ENCODE measurements around the gene ZC3HAV1L. TPM values are rescaled to one million over a fixed set of nuclear protein-coding genes. Genes with fewer than 3 reads are reported as not detected.

ZC3HAV1L gene
- total and polyA plus RNA-seq, 2 experiments from 2014 or later, result 2.0 to 11.3 TPM

DNA sequence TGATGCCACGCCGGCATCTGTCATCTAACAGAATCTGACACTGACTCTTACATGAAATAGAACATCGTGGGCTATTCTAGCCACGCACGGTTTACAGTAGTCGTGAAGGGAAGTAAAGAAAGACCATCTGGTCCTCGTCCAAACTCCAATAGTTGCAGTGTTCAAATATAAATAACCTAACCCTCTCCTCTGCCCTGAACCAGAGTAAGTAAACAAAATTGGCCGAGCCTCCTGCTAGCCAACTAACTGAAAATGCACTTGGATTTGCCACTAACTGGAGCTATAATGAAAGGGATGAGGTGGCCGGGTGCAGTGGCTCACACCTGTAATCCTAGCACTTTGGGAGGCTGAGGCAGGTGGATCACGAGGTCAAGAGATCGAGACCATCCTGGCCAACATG, 29.5 kb upstream of the ZC3HAV1L start:
- TF ChIP-seq POLR2AphosphoS5 (IDR thresholded peaks at IDR 0.05; ENCODE audit: low read depth) (no peak), EZH2phosphoT487 (IDR thresholded peaks at IDR 0.05; ENCODE audit: unreplicated experiment) (no peak), CREB1 (CRISPR knock-in tag; IDR thresholded peaks at IDR 0.05; ENCODE audit: low read depth) (no peak), ZNF331 (CRISPR knock-in tag; IDR thresholded peaks at IDR 0.05; ENCODE audit: low read depth) (no peak), CTCF (conservative IDR thresholded peaks at IDR 0.05; ENCODE audit: low read depth in 2 of 2) (no peak), ZNF114 (CRISPR knock-in tag; IDR thresholded peaks at IDR 0.05) (no peak), NANOG (IDR thresholded peaks at IDR 0.05; ENCODE audit: borderline replicate concordance) (no peak), JUNB (IDR thresholded peaks at IDR 0.05; ENCODE audit: unreplicated experiment) (no peak)
- TF ChIP-seq, protein P1, sequence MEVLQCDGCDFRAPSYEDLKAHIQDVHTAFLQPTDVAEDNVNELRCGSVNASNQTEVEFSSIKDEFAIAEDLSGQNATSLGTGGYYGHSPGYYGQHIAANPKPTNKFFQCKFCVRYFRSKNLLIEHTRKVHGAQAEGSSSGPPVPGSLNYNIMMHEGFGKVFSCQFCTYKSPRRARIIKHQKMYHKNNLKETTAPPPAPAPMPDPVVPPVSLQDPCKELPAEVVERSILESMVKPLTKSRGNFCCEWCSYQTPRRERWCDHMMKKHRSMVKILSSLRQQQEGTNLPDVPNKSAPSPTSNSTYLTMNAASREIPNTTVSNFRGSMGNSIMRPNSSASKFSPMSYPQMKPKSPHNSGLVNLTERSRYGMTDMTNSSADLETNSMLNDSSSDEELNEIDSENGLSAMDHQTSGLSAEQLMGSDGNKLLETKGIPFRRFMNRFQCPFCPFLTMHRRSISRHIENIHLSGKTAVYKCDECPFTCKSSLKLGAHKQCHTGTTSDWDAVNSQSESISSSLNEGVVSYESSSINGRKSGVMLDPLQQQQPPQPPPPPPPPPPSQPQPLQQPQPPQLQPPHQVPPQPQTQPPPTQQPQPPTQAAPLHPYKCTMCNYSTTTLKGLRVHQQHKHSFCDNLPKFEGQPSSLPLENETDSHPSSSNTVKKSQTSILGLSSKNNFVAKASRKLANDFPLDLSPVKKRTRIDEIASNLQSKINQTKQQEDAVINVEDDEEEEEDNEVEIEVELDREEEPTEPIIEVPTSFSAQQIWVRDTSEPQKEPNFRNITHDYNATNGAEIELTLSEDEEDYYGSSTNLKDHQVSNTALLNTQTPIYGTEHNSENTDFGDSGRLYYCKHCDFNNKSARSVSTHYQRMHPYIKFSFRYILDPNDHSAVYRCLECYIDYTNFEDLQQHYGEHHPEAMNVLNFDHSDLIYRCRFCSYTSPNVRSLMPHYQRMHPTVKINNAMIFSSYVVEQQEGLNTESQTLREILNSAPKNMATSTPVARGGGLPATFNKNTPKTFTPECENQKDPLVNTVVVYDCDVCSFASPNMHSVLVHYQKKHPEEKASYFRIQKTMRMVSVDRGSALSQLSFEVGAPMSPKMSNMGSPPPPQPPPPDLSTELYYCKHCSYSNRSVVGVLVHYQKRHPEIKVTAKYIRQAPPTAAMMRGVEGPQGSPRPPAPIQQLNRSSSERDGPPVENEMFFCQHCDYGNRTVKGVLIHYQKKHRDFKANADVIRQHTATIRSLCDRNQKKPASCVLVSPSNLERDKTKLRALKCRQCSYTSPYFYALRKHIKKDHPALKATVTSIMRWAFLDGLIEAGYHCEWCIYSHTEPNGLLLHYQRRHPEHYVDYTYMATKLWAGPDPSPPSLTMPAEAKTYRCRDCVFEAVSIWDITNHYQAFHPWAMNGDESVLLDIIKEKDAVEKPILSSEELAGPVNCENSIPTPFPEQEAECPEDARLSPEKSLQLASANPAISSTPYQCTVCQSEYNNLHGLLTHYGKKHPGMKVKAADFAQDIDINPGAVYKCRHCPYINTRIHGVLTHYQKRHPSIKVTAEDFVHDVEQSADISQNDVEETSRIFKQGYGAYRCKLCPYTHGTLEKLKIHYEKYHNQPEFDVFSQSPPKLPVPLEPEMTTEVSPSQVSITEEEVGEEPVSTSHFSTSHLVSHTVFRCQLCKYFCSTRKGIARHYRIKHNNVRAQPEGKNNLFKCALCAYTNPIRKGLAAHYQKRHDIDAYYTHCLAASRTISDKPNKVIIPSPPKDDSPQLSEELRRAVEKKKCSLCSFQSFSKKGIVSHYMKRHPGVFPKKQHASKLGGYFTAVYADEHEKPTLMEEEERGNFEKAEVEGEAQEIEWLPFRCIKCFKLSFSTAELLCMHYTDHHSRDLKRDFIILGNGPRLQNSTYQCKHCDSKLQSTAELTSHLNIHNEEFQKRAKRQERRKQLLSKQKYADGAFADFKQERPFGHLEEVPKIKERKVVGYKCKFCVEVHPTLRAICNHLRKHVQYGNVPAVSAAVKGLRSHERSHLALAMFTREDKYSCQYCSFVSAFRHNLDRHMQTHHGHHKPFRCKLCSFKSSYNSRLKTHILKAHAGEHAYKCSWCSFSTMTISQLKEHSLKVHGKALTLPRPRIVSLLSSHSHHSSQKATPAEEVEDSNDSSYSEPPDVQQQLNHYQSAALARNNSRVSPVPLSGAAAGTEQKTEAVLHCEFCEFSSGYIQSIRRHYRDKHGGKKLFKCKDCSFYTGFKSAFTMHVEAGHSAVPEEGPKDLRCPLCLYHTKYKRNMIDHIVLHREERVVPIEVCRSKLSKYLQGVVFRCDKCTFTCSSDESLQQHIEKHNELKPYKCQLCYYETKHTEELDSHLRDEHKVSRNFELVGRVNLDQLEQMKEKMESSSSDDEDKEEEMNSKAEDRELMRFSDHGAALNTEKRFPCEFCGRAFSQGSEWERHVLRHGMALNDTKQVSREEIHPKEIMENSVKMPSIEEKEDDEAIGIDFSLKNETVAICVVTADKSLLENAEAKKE (CRISPR knock-in tag; IDR thresholded peaks at IDR 0.05), result no peak
- TF ChIP-seq, protein P2, sequence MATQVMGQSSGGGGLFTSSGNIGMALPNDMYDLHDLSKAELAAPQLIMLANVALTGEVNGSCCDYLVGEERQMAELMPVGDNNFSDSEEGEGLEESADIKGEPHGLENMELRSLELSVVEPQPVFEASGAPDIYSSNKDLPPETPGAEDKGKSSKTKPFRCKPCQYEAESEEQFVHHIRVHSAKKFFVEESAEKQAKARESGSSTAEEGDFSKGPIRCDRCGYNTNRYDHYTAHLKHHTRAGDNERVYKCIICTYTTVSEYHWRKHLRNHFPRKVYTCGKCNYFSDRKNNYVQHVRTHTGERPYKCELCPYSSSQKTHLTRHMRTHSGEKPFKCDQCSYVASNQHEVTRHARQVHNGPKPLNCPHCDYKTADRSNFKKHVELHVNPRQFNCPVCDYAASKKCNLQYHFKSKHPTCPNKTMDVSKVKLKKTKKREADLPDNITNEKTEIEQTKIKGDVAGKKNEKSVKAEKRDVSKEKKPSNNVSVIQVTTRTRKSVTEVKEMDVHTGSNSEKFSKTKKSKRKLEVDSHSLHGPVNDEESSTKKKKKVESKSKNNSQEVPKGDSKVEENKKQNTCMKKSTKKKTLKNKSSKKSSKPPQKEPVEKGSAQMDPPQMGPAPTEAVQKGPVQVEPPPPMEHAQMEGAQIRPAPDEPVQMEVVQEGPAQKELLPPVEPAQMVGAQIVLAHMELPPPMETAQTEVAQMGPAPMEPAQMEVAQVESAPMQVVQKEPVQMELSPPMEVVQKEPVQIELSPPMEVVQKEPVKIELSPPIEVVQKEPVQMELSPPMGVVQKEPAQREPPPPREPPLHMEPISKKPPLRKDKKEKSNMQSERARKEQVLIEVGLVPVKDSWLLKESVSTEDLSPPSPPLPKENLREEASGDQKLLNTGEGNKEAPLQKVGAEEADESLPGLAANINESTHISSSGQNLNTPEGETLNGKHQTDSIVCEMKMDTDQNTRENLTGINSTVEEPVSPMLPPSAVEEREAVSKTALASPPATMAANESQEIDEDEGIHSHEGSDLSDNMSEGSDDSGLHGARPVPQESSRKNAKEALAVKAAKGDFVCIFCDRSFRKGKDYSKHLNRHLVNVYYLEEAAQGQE (IDR thresholded peaks at IDR 0.05; ENCODE audit: unreplicated experiment), result no peak
- H3K4me1 Mint-ChIP-seq, result no peaks in the 10 kb centered on the region
- Histone ChIP-seq H3F3A (replicated peaks; ENCODE audit: low read depth) (no peaks in the 10 kb centered on the region), H4K20me1 (replicated peaks; ENCODE audit: insufficient read depth) (no peaks in the 10 kb centered on the region), H3K4me1 (ENCODE audit: insufficient read depth) (no peaks in the 10 kb centered on the region), H3K27ac (ENCODE audit: low read depth) (no peak overlapping the region), H3K4me2 (no peak overlapping the region), H2AFZ (no peak overlapping the region), H3K9me2 (ENCODE audit: insufficient read depth) (no peaks in the 10 kb centered on the region), H3K27me3 (ENCODE audit: insufficient read depth) (no peaks in the 10 kb centered on the region), H3K36me3 (ENCODE audit: insufficient read depth) (peaks cover 25% of the 10 kb centered on the region), H3K4me3 (no peak overlapping the region), H3K79me2 (replicated peaks; ENCODE audit: insufficient read depth) (no peaks in the 10 kb centered on the region)
- H3K27me3 Mint-ChIP-seq (ENCODE audit: insufficient read depth, low read depth, poor library complexity), result no peaks in the 10 kb centered on the region
- H3K9me3 Mint-ChIP-seq, result peaks cover 6% of the 10 kb centered on the region; the same call in 2 of the 3 replicates
- H3K27ac Mint-ChIP-seq, result no peak overlapping the region
- DNase-seq (ENCODE audit: low spot score) (no peak), ATAC-seq (no peak)
- H3K4me3 Mint-ChIP-seq, result no peak overlapping the region
- H3K36me3 Mint-ChIP-seq (ENCODE audit: low read depth), result peaks cover 57% of the 10 kb centered on the region

All from GM23338 (cell line).